Germinal center (tissue), 1 donor: ENCODE results near the gene VAC14.

ENCODE experiments used
- DNase-seq: peaks from one replicate; pipeline ENCODE4 v3.0.0; 2012; ENCODE audit warnings: mixed read lengths, low spot score

Gene VAC14

GRCh38 chr16:70706948-70707465 is 94.0 kb downstream of the VAC14 start:
- no peak for DNase-seq

DNA sequence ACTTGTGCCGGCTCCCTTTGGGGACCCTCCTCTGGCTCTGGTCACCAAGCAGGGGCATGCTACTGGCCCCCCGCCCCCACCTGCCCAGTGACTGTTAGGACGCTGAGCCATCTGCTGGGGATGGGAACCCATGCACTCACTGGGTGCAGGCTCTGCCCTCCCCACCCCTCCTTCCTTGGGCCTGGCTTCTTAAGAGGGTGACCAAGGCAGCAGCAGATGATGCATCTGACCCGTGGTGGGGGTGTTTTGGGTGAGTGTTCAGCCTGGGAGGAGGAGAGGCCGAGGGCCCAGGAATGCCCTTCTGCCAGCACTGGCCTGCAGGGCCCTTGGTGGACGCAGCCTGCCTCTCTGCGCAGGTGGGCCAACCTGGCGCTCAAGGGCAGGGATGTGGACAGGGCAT is 95.9 kb downstream of the VAC14 start:
- DNase-seq = no peak

GRCh38 chr16:70704586-70704985 is 96.4 kb downstream of the VAC14 start:
- DNase-seq = no peak

DNA sequence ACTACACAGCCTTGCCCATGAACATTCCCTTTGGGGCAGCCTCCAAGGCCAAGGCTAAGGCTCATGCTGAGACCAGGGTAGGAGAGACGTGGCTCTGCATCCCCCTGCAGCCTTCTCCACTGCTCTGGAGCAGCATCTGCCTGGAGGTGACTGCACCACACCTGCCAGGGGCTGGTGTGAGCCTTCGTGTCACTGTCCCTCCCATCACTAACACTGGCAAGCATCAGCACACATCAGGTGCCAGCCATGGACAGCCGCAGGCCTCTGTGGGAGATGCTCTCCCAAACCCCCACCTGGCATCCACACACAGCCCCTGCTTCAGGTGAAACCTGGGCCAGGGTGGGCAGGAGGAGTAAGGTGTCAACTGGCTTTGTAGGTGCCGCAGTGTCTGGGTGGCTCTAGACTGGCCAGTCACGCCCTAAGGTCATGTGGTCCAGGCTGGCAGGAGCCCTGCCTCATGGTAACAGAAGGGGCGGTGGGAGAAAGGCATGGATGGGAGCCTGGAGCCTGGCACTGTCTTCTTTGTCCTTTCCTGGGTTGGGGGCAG is 97.0 kb downstream of the VAC14 start:
- no peak for DNase-seq

GRCh38 chr16:70703041-70703834 is 97.7 kb downstream of the VAC14 start:
- no peak for DNase-seq

DNA sequence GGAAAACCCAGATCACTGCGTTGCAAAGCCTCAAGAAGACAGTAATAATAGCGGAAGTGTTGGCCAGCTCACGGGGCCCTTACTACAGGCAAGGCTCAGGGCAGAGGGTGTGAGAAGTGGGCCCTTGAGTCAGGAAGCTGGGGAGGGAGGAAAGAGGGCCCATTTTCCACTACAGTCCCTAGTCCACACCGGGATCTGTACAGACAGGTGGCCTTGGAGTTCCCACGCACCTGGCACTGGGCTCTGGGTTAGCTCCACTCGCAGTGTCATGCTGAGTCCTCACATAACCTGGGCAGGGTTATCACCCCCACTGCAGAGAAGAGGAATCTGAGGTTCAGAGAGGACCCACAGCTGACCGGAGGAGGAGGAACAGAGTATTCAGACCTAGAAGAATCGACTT is 98.3 kb downstream of the VAC14 start:
- DNase-seq = no peak

- no peak for DNase-seq
These were observed 99.0 kb downstream of the VAC14 start for GRCh38 chr16:70701998-70702397.

DNA sequence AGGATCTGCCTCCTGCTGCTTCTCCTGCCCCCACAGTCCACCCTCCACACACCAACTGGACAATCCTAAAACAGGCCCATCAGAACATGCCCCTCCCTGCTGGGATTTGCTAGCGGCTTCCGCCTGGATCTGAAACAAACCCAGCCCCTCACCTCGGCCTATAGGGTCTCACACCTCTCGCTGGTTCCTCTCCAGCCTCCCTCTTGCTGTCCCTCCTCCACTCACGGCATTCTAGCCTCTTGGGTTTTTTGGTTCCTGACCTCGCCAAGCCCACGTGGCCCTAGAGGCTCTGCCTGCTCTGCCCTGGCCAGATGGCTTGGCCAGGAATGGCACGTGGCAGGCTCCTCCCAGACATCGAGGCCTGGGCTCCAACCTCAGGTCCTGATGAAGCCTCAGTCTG is 99.4 kb downstream of the VAC14 start:
- DNase-seq = no peak

DNA sequence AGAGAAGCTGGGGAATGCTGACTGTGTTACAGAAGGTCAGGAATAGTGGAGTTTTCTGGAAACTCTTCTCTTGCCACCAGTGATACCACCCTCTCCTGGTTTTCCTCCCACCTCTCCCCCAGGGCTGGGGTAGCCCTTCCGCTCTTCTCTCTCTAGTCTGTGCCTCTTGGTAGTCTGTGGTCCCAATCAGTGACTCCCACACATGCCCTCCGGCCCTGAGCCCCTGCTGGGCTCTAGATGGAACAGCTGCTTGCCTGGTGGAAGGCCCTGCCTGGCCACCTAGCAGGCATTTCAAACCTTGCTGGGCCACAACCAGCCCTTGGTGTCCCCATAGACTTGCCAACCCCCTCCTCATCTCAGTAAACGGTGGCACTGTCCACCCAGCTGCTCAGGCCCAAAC is 99.9 kb downstream of the VAC14 start:
- no peak for DNase-seq

GRCh38 chr16:70700101-70701020 is 100.6 kb downstream of the VAC14 start:
- DNase-seq = no peak

GRCh38 chr16:70699696-70700095 is 101.3 kb downstream of the VAC14 start:
- no peak for DNase-seq

GRCh38 chr16:70698901-70699300 is 102.1 kb downstream of the VAC14 start:
- DNase-seq = no peak

- DNase-seq = no peak
These were observed 103.3 kb downstream of the VAC14 start for GRCh38 chr16:70697594-70698170.

DNA sequence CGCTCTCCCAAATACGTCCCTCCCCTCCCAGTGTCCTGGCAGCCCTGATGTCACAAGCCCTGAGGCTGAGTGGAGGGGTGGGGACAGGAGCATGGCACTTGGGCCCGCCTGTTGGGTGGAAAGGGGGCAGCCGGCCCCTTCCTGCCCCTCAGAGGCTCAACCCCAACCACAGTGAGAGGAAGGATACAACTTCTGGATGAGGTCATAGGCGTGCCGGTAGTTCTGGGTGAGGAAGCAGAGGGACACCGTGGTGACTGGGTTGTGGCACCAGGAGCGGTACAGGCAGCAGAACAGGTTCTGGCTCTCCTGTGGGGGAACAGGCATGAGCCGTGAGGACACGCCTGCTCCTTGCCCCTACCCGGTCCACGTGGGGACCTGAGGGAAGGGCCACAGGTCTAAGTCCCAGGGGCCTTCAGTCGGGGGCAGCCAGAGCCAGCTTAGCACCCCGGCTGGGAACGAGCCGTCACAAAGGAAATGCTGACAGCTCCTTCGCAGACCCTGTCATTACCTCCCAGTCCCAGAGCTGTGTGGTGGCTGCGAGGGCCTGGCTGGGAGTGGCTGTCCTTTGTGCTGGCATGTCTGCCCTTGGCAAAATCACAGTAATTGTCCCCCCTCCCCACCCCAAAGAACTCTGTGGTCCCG is 103.9 kb downstream of the VAC14 start:
- no peak for DNase-seq

- no peak for DNase-seq
These were observed 104.6 kb downstream of the VAC14 start for GRCh38 chr16:70696355-70696754.

GRCh38 chr16:70695331-70696070 is 105.5 kb downstream of the VAC14 start:
- DNase-seq = no peak

DNA sequence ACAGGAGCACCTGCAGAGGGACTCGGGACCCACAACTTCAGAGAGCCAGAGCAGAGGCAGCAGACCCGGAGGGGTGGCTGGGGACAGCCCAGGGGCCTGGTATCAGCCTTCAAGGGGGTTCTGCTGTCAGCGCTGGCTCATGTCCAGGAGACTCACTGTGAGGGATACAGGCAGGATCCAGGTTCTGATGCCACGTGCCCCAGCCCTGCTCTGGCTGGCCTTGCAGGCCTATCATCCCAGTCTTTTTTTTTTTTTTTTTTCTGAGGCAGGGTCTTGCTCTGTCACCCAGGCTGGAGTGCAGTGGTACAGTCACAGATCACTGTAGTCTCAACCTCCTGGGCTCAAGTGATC is 106.1 kb downstream of the VAC14 start:
- no peak for DNase-seq

GRCh38 chr16:70694088-70694867 is 106.7 kb downstream of the VAC14 start:
- no peak for DNase-seq

DNA sequence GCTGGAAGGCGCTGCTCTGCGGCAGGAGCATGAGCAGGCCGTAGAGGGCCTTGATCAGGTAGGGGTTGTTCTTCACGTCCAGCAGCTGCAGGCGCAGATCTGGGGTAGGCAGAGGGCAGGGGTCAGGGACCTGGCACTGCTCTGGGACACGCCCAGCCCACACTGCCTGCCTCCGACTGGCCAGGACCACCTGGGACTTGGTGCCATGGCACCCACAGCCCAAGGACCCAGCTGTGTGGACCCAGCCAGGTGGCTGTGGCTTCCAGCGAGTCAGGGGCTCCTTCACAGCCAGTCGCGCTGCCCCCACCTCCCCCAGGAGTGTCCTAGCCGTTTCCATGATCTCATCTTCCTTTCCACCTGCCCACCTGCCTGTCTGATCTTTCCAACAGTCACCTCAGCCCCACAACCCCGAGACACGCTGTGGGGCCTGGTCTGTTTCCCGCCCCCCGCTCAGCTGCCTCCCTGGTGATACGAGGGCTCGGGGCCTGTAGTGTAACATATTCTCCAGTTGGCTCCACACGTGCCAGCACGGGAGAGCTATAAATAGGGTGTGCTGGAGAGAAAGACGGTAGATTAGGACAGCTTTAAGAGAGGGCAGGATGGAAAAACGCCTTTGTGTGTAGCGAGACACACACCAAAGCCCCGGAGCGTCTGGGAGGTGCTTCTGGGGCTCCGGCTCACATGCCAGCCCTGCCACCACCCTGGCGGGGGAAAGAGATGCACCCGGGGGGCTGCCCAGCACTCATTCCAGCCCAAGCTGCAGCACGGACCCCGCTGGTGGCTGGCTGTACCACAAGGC is 107.9 kb downstream of the VAC14 start:
- DNase-seq = no peak
